HFF-Myc (cell line): ENCODE results near the gene GPR176.
A peak's percentile ranks its signal among the peaks of the same experiment; 100 is the strongest.

Source experiments
- DNase-seq: peaks from one replicate; pipeline ENCODE4 v3.0.0-alpha.2; 2011; ENCODE audit warnings: low read depth; ENCODE audit errors: extremely low read depth
- H3K4me3 ChIP-seq: replicated peaks from 2 replicates; pipeline ENCODE4 v1.5.1; 2011; ENCODE audit warnings: low read depth, mild to moderate bottlenecking, control low read depth, low read length
- TF ChIP-seq, protein P1 (sequence below): IDR thresholded peaks from 2 replicates; pipeline ENCODE4 v1.5.1; 2012; ENCODE audit warnings: mild to moderate bottlenecking, low read depth, low read length, control low read depth; ENCODE audit errors: missing control alignments

GPR176 gene

GRCh38 chr15:39767921-39768320, 152.1 kb downstream of the GPR176 start:
- H3K4me3 ChIP-seq, result no peak overlapping the region
- DNase-seq, result no peak
- TF ChIP-seq, protein P1, sequence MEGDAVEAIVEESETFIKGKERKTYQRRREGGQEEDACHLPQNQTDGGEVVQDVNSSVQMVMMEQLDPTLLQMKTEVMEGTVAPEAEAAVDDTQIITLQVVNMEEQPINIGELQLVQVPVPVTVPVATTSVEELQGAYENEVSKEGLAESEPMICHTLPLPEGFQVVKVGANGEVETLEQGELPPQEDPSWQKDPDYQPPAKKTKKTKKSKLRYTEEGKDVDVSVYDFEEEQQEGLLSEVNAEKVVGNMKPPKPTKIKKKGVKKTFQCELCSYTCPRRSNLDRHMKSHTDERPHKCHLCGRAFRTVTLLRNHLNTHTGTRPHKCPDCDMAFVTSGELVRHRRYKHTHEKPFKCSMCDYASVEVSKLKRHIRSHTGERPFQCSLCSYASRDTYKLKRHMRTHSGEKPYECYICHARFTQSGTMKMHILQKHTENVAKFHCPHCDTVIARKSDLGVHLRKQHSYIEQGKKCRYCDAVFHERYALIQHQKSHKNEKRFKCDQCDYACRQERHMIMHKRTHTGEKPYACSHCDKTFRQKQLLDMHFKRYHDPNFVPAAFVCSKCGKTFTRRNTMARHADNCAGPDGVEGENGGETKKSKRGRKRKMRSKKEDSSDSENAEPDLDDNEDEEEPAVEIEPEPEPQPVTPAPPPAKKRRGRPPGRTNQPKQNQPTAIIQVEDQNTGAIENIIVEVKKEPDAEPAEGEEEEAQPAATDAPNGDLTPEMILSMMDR, result no peak

- H3K4me3 ChIP-seq, result no peak overlapping the region
- TF ChIP-seq, protein P1, result no peak
- DNase-seq, result no peak
These were observed 159.1 kb downstream of the GPR176 start for GRCh38 chr15:39761006-39761405.

- TF ChIP-seq, protein P1, result peak; percentile 61
- peak; percentile 43 for DNase-seq
- H3K4me3 ChIP-seq, result no peak overlapping the region
These were observed 163.1 kb downstream of the GPR176 start for GRCh38 chr15:39756806-39757522.

GRCh38 chr15:39752991-39753390, 167.1 kb downstream of the GPR176 start:
- no peak for DNase-seq
- TF ChIP-seq, protein P1, result no peak
- H3K4me3 ChIP-seq, result no peak overlapping the region

DNA sequence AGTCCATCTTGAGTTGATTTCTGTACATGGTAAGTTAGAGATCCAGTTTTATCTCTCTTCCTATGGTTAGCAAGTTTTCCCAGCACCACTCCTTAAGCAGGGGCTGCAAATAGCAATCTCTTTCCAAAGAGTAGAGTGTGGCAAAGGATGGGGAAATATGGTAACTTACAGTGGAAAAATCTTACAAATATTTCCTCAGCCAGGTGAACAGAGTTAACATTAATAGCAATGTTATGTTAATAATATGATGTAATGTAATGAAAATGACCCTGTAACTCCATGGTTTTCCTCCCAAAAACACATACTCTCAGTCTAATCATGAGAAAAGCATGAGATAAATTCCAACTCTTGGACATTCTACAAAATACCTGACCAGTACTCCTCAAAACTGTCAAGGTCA, 167.8 kb downstream of the GPR176 start:
- no peak for DNase-seq
- TF ChIP-seq, protein P1, result no peak
- no peak overlapping the region for H3K4me3 ChIP-seq
